B cell (primary cell): ENCODE data around the gene AP1M1. TPM values are rescaled to one million over a fixed set of nuclear protein-coding genes. Genes with fewer than 3 reads are reported as not detected.

ENCODE experiments used
- ATAC-seq: fragments of 200-7000 bp; cut with Tn5 transposase; one replicate; pipeline ENCODE4 v1.10.0; 2021; ENCODE audit warnings: low read depth, mild to moderate bottlenecking, moderate number of reproducible peaks, moderate library complexity
- CTCF ChIA-PET: fragments of 350-600 bp; sonication (Branson Sonifier 250); formaldehyde crosslinking; loops from one replicate; lab custom pipeline; 2021; ENCODE audit warnings: antibody characterized with exemption, inconsistent platforms; lab: Charles Lee
- POLR2A ChIA-PET: fragments of 350-600 bp; sonication (Branson Sonifier 250); formaldehyde crosslinking; loops from one replicate; lab custom pipeline; 2021; ENCODE audit warnings: antibody characterized with exemption; lab: Charles Lee
- DNase-seq: peaks from one replicate; pipeline ENCODE4 v3.0.0; 2013
- H2AFZ ChIP-seq: 2 replicates; pipeline ENCODE4 v1.6.1; 2012; ENCODE audit warnings: mild to moderate bottlenecking, low read depth, low read length; ENCODE audit not compliant: insufficient read depth, poor library complexity, severe bottlenecking
- H3K27ac ChIP-seq, 2 donors: 1 replicate in 1 of 2; 2 replicates in 1 of 2; pipeline ENCODE4 v1.5.1; 2012 to 2013; ENCODE audit warnings: low read length in 2 of 2, mild to moderate bottlenecking in 2 of 2, moderate library complexity in 1 of 2
- H3K27me3 ChIP-seq, 4 experiments: fragments of 200-600 bp in 1 of 4; sonication (generic) in 1 of 4; replicated peaks in 1 of 4; 1 replicate in 2 of 4; 2 replicates in 2 of 4; pipeline versions ENCODE4 v1.6.1 to v1.7.0; 2013 to 2016; ENCODE audit warnings: low read length in 3 of 4, mild to moderate bottlenecking in 2 of 4, mixed read lengths in 1 of 4, moderate library complexity in 1 of 4; ENCODE audit not compliant: insufficient read depth in 4 of 4, control insufficient read depth in 3 of 4; ENCODE audit errors: control extremely low read depth in 1 of 4
- H3K36me3 ChIP-seq, 2 experiments: replicated peaks in 1 of 2; 1 replicate in 1 of 2; 2 replicates in 1 of 2; pipeline versions ENCODE4 v1.6.1 to v1.7.1; 2013; ENCODE audit warnings: low read length in 1 of 2; ENCODE audit not compliant: insufficient read depth in 2 of 2, control insufficient read depth in 1 of 2; ENCODE audit errors: control extremely low read depth in 1 of 2, extremely low read depth in 1 of 2
- H3K4me1 ChIP-seq, 2 donors: fragments of 200-600 bp in 1 of 2; sonication (generic) in 1 of 2; 1 replicate in 1 of 2; 2 replicates in 1 of 2; pipeline versions ENCODE4 v1.5.1 to v1.6.1; 2013 to 2017; ENCODE audit warnings: low read length in 2 of 2; ENCODE audit not compliant: control insufficient read depth in 2 of 2, insufficient read depth in 2 of 2
- H3K4me2 ChIP-seq: replicated peaks from 2 replicates; pipeline ENCODE3; 2012; ENCODE audit warnings: mild to moderate bottlenecking, low read depth, low read length; ENCODE audit not compliant: poor library complexity, severe bottlenecking
- H3K4me3 ChIP-seq, 5 experiments: fragments of 200-600 bp in 1 of 5; sonication (generic) in 1 of 5; 1 replicate in 3 of 5; 2 replicates in 2 of 5; pipeline versions ENCODE4 v1.5.1 to v1.7.0; 2011 to 2016; ENCODE audit warnings: low read length in 4 of 5, mild to moderate bottlenecking in 4 of 5, low read depth in 2 of 5, control low read depth in 1 of 5, moderate library complexity in 1 of 5; ENCODE audit not compliant: insufficient read depth in 1 of 5; ENCODE audit errors: control extremely low read depth in 1 of 5, extremely low read depth in 1 of 5
- H3K79me2 ChIP-seq: fragments of 200-600 bp; sonication (generic); one replicate; pipeline ENCODE4 v1.6.0; 2016; ENCODE audit warnings: low read length; ENCODE audit not compliant: control insufficient read depth, insufficient read depth
- H3K9ac ChIP-seq: fragments of 200-600 bp; sonication (generic); 2 replicates; pipeline ENCODE4 v1.6.1; 2017; ENCODE audit warnings: mild to moderate bottlenecking, low read length, moderate library complexity
- H3K9me3 ChIP-seq, 3 donors: one replicate each; pipeline versions ENCODE4 v1.6.1 to v1.7.1; 2013; ENCODE audit warnings: low read length in 2 of 3; ENCODE audit not compliant: control insufficient read depth in 2 of 3, insufficient read depth in 1 of 3; ENCODE audit errors: control extremely low read depth in 1 of 3
- H4K20me1 ChIP-seq: 2 replicates; pipeline ENCODE4 v1.6.0; 2012; ENCODE audit warnings: mild to moderate bottlenecking, low read length; ENCODE audit not compliant: insufficient read depth, control insufficient read depth, poor library complexity, severe bottlenecking
- H3K27ac Mint-ChIP-seq: one replicate; pipeline ENCODE4 v1.8.0; 2021; ENCODE audit warnings: mixed read lengths
- H3K27me3 Mint-ChIP-seq: one replicate; pipeline ENCODE4 v1.8.0; 2021; ENCODE audit warnings: mixed read lengths
- H3K4me1 Mint-ChIP-seq: one replicate; pipeline ENCODE4 v1.8.0; 2021; ENCODE audit warnings: mixed read lengths
- H3K4me3 Mint-ChIP-seq: one replicate; pipeline ENCODE4 v1.8.0; 2021; ENCODE audit warnings: mixed read lengths
- H3K9me3 Mint-ChIP-seq: one replicate; pipeline ENCODE4 v1.8.0; 2022; ENCODE audit warnings: mixed read lengths; ENCODE audit not compliant: insufficient read depth
- EZH2 ChIP-seq: IDR thresholded peaks from 2 replicates; pipeline ENCODE4 v1.6.1; 2012; ENCODE audit warnings: borderline replicate concordance, low read depth, mild to moderate bottlenecking, moderate library complexity, low read length; ENCODE audit not compliant: insufficient read depth, poor library complexity, severe bottlenecking
- WGBS: methylation state at CpG from one replicate; pipeline ENCODE4 v1.1.5; 2013; ENCODE audit warnings: missing lambda C conversion rate; ENCODE audit not compliant: insufficient coverage; 5-methylcytosine and 5-hydroxymethylcytosine counted together
- intact Hi-C: fragments of 100-400 bp; cut with micrococcal nuclease; formaldehyde crosslinking; loops from one replicate; pipeline ENCODE4 v1.10.0; 2022
- polyA plus RNA-seq: library from polyadenylated mRNA; depleted of rRNA; stranded (reverse); fragments of >200 nt; gene quantifications from 2 replicates; pipeline ENCODE4 v1.2.3, GENCODE V29; 2012
- total RNA-seq, 2 donors: library from RNA; stranded (reverse); fragments of 120-200 nt in 1 of 2; gene quantifications; 1 replicate in 1 of 2; 2 replicates in 1 of 2; pipeline versions ENCODE4 v1.2.3 to v1.2.4, GENCODE V29; 2013 to 2022
- TF ChIP-seq, protein P1 (sequence below): fragments of 200-600 bp; IDR thresholded peaks from one replicate; pipeline ENCODE4 v1.8.0; 2022; ENCODE audit warnings: antibody characterized with exemption, mild to moderate bottlenecking

The AP1M1 gene
- total and polyA plus RNA-seq, 2 donors (not counting 1 experiment from before 2014, with no cell fraction given) = 77.8 to 102 TPM

DNA sequence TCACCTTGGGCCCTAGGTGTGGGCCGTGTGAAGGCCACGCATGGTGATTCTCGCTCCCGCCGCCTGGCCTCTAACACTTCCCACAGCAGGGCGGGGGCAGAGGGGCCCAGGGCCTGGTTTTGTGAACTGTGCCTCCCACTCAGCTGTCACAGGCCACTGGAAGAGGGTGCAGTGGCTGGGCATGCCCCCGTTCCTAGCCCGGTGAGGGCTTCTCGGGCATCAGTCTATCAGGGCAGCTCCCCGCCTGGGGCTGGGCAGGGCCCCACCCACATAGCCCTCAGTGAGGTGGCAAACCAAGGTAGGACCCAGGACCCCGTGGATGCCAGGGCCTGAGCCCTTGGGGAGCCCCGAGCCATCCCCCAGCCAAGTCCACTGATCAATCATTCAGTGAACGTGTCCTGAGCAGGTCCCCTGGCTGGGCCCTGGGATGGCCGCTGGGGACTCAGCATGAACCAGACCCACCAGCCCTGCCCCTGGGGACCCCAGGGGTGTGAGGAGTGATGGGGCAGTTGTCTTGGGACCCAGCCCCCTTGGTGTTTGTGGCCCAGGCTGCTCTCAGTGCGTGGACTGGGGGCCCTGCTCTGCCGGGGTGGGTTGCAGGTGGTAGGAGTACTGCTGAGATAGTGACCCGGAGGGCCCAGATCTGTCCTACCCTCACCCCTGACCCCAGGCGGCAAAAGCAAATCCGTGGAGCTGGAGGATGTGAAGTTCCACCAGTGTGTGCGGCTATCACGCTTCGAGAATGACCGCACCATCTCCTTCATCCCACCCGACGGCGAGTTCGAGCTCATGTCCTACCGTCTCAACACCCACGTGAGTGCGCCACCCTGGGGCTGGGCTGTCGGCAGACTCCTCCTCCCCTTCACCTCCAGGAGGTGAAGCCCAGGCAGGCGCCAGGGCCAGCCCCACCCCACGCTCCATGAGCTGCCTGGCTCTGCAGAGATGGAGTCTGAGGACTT is 29.4 kb downstream of the AP1M1 start:
- ChIA-PET POLR2A (no interaction called here), CTCF (no interaction called here)
- Histone ChIP-seq H3K27me3 (no peaks in the 10 kb centered on the region), H3K79me2 (peaks cover 62% of the 10 kb centered on the region), H3K4me2 (no peak overlapping the region), H2AFZ (no peak overlapping the region), H3K4me1 (no peaks in the 10 kb centered on the region), H3K36me3 (peaks cover 1 to 92% of the 10 kb centered on the region in 2 experiments), H4K20me1 (peaks cover 20% of the 10 kb centered on the region), H3K9me3 (peaks cover 0 to 19% (median 3%) of the 10 kb centered on the region in 3 donors), H3K4me3 (no peak overlapping the region), H3K9ac (no peak overlapping the region), H3K27ac (no peak overlapping the region)
- Mint-ChIP-seq H3K4me1 (no peaks in the 10 kb centered on the region), H3K4me3 (no peak overlapping the region), H3K9me3 (no peaks in the 10 kb centered on the region), H3K27me3 (no peaks in the 10 kb centered on the region), H3K27ac (no peak overlapping the region)
- intact Hi-C loops = no loop called here
- TF ChIP-seq, protein P1, sequence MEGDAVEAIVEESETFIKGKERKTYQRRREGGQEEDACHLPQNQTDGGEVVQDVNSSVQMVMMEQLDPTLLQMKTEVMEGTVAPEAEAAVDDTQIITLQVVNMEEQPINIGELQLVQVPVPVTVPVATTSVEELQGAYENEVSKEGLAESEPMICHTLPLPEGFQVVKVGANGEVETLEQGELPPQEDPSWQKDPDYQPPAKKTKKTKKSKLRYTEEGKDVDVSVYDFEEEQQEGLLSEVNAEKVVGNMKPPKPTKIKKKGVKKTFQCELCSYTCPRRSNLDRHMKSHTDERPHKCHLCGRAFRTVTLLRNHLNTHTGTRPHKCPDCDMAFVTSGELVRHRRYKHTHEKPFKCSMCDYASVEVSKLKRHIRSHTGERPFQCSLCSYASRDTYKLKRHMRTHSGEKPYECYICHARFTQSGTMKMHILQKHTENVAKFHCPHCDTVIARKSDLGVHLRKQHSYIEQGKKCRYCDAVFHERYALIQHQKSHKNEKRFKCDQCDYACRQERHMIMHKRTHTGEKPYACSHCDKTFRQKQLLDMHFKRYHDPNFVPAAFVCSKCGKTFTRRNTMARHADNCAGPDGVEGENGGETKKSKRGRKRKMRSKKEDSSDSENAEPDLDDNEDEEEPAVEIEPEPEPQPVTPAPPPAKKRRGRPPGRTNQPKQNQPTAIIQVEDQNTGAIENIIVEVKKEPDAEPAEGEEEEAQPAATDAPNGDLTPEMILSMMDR = no peak
- TF ChIP-seq EZH2 = no peak
- peak; percentile 7 for DNase-seq
- no peak for ATAC-seq
- 87% methylated on average over 24 of the region's 33 CpGs for WGBS
